PC-3 (cell line): Measurements from ENCODE around the gene SIL1.

Experiments used
- CTCF ChIP-seq: fragments of 300-600 bp; sonication (generic); conservative IDR thresholded peaks from 2 replicates; pipeline ENCODE4 v1.5.1; 2017; ENCODE audit warnings: antibody characterized with exemption, low read depth, mild to moderate bottlenecking, low read length
- EZH2 ChIP-seq: fragments of 300-600 bp; sonication (generic); IDR thresholded peaks from one replicate; pipeline ENCODE4 v1.6.1; 2017; ENCODE audit warnings: antibody characterized with exemption, mild to moderate bottlenecking, low read length; ENCODE audit not compliant: unreplicated experiment

GRCh38 chr5:139186752-139187326 is 11.3 kb downstream of the SIL1 start:
- TF ChIP-seq CTCF (no peak), EZH2 (no peak)
